CD4-positive, alpha-beta T cell (primary cell): ENCODE measurements around the gene FARP1. TPM values are rescaled to one million over a fixed set of nuclear protein-coding genes. Genes with fewer than 3 reads are reported as not detected.

Experiments used
- ATAC-seq: fragments of 200-7000 bp; cut with Tn5 transposase; one replicate; pipeline ENCODE4 v1.10.0; 2022; ENCODE audit warnings: mild to moderate bottlenecking; ENCODE audit not compliant: poor library complexity
- CTCF ChIA-PET: fragments of 350-600 bp; sonication (Branson Sonifier 250); formaldehyde crosslinking; loops from one replicate; lab custom pipeline; 2021; ENCODE audit warnings: antibody characterized with exemption, inconsistent platforms; lab: Charles Lee
- POLR2A ChIA-PET: fragments of 350-600 bp; sonication (Branson Sonifier 250); formaldehyde crosslinking; loops from one replicate; lab custom pipeline; 2021; ENCODE audit warnings: antibody characterized with exemption, inconsistent platforms; lab: Charles Lee
- DNase-seq, 14 experiments: peaks; one replicate each; pipeline ENCODE4 v3.0.0-alpha.2; 2013 to 2020; ENCODE audit warnings: mixed read lengths in 2 of 14
- H3K27ac ChIP-seq, 2 donors: one replicate each; pipeline versions ENCODE4 v1.5.1 to v1.7.0; 2013; ENCODE audit warnings: low read length in 2 of 2, low read depth in 1 of 2, mild to moderate bottlenecking in 1 of 2
- H3K27me3 ChIP-seq, 2 experiments: 1 replicate in 1 of 2; 2 replicates in 1 of 2; pipeline versions ENCODE4 v1.6.1 to v1.7.0; 2013; ENCODE audit warnings: low read length in 2 of 2, control low read depth in 1 of 2, mild to moderate bottlenecking in 1 of 2, moderate library complexity in 1 of 2; ENCODE audit not compliant: insufficient read depth in 2 of 2, control insufficient read depth in 1 of 2
- H3K36me3 ChIP-seq: one replicate; pipeline ENCODE4 v1.6.1; 2013; ENCODE audit warnings: low read length, control low read depth; ENCODE audit not compliant: insufficient read depth
- H3K4me1 ChIP-seq: one replicate; pipeline ENCODE4 v1.6.1; 2013; ENCODE audit warnings: low read length, control low read depth; ENCODE audit not compliant: insufficient read depth
- H3K4me3 ChIP-seq: one replicate; pipeline ENCODE4 v1.5.1; 2013; ENCODE audit warnings: mild to moderate bottlenecking, low read length, moderate library complexity
- H3K9me3 ChIP-seq, 2 experiments: 1 replicate in 1 of 2; 2 replicates in 1 of 2; pipeline versions ENCODE4 v1.6.1 to v1.7.0; 2013; ENCODE audit warnings: low read length in 2 of 2, mild to moderate bottlenecking in 2 of 2, control low read depth in 1 of 2, moderate library complexity in 1 of 2; ENCODE audit not compliant: control insufficient read depth in 1 of 2, insufficient read depth in 1 of 2
- H3K27ac Mint-ChIP-seq: one replicate; pipeline ENCODE4 v1.8.0; 2020; ENCODE audit warnings: mixed read lengths
- H3K27me3 Mint-ChIP-seq: one replicate; pipeline ENCODE4 v1.8.0; 2021; ENCODE audit warnings: mixed read lengths
- H3K36me3 Mint-ChIP-seq: one replicate; pipeline ENCODE4 v1.8.0; 2021; ENCODE audit warnings: low read depth, mixed read lengths
- H3K4me1 Mint-ChIP-seq: one replicate; pipeline ENCODE4 v1.8.0; 2021; ENCODE audit warnings: low read depth, mixed read lengths
- H3K4me3 Mint-ChIP-seq: one replicate; pipeline ENCODE4 v1.8.0; 2020; ENCODE audit warnings: mild to moderate bottlenecking, mixed read lengths
- H3K9me3 Mint-ChIP-seq: one replicate; pipeline ENCODE4 v1.8.0; 2020; ENCODE audit warnings: mixed read lengths
- CTCF ChIP-seq: fragments of 200-600 bp; IDR thresholded peaks from one replicate; pipeline ENCODE4 v1.8.0; 2022; ENCODE audit warnings: antibody characterized with exemption, mild to moderate bottlenecking
- intact Hi-C, 2 experiments: fragments of 100-400 bp; cut with DNase I in 1 of 2; cut with micrococcal nuclease in 1 of 2; formaldehyde crosslinking; loops; one replicate each; pipeline versions ENCODE4 v1.15.1 to v1.9.0; 2023 to 2025; cut with DNase I, micrococcal nuclease
- total RNA-seq, 174 experiments: library from RNA in 2 of 174; stranded (reverse) in 2 of 174; gene quantifications; one replicate each; pipeline ENCODE4 v1.2.3 and lab custom pipeline; 2021 to 2026

FARP1 gene
- total RNA-seq, 2 experiments from 2014 or later, result 0.30 TPM; not detected in 1

- Histone ChIP-seq H3K4me1 (peaks cover 26% of the 10 kb centered on the region), H3K36me3 (peaks cover 24% of the 10 kb centered on the region), H3K27me3 (no peaks in the 10 kb centered on the region), H3K9me3 (no peaks in the 10 kb centered on the region), H3K4me3 (no peak overlapping the region), H3K27ac (no peak overlapping the region)
- Mint-ChIP-seq H3K9me3 (no peaks in the 10 kb centered on the region), H3K27me3 (no peaks in the 10 kb centered on the region), H3K36me3 (peaks cover 40% of the 10 kb centered on the region), H3K27ac (peak overlapping the region; percentile 90), H3K4me1 (peaks cover 37% of the 10 kb centered on the region), H3K4me3 (no peak overlapping the region)
- ATAC-seq (no peak), DNase-seq (no peak)
- intact Hi-C loops, result loop anchor here in 1 of 2 experiments (10.0 kb wide), 1 partner anchor 398 kb away; no protein-coding TSS in a partner anchor
- POLR2A ChIA-PET, result interaction anchor here (0.9 kb wide), 1 partner anchor 226 kb away, joined by 4 read pairs; no protein-coding TSS in a partner anchor
- TF ChIP-seq CTCF, result no peak
- CTCF ChIA-PET, result interaction anchor here (0.9 to 3.5 kb wide), 2 partner anchors 207 to 396 kb away, joined by 3 to 49 read pairs; no protein-coding TSS in a partner anchor
These were observed 304.2 kb downstream of the FARP1 start for GRCh38 chr13:98447130-98447529.

GRCh38 chr13:98447881-98448641, 305.2 kb downstream of the FARP1 start:
- Mint-ChIP-seq H3K27ac (peak overlapping the region; percentile 77), H3K9me3 (no peaks in the 10 kb centered on the region), H3K4me3 (no peak overlapping the region), H3K4me1 (peaks cover 43% of the 10 kb centered on the region), H3K27me3 (no peaks in the 10 kb centered on the region), H3K36me3 (peaks cover 49% of the 10 kb centered on the region)
- no peak for TF ChIP-seq CTCF
- Histone ChIP-seq H3K36me3 (peaks cover 34% of the 10 kb centered on the region), H3K27me3 (no peaks in the 10 kb centered on the region), H3K27ac (no peak overlapping the region), H3K9me3 (no peaks in the 10 kb centered on the region), H3K4me1 (peaks cover 26% of the 10 kb centered on the region), H3K4me3 (no peak overlapping the region)
- DNase-seq (peak in 3 of 14 experiments; percentile 37 to 41 (median 38)), ATAC-seq (no peak)
- CTCF ChIA-PET, result no interaction called here
- intact Hi-C loops, result loop anchor here in 1 of 2 experiments (10.0 kb wide), 1 partner anchor 397 kb away; no protein-coding TSS in a partner anchor
- POLR2A ChIA-PET, result no interaction called here

GRCh38 chr13:98448642-98448928, 305.7 kb downstream of the FARP1 start:
- no peak overlapping the region for H3K4me3 ChIP-seq
- peaks cover 26% of the 10 kb centered on the region for H3K4me1 ChIP-seq
- DNase-seq (no peak), ATAC-seq (no peak)
- intact Hi-C loops, result loop anchor here in 1 of 2 experiments (10.0 kb wide), 1 partner anchor 396 kb away; no protein-coding TSS in a partner anchor
- no peak overlapping the region for H3K27ac ChIP-seq
- Mint-ChIP-seq H3K4me3 (no peak overlapping the region), H3K36me3 (peaks cover 54% of the 10 kb centered on the region), H3K27me3 (no peaks in the 10 kb centered on the region), H3K27ac (peak overlapping the region; percentile 77), H3K9me3 (no peaks in the 10 kb centered on the region), H3K4me1 (peaks cover 43% of the 10 kb centered on the region)
- no peaks in the 10 kb centered on the region for H3K9me3 ChIP-seq
- ChIA-PET POLR2A (no interaction called here), CTCF (no interaction called here)
- no peaks in the 10 kb centered on the region for H3K27me3 ChIP-seq
- H3K36me3 ChIP-seq, result peaks cover 39% of the 10 kb centered on the region
- TF ChIP-seq CTCF, result no peak
